Neural progenitor cell (in vitro differentiated cells): ENCODE measurements around the gene ZFAND3.

ENCODE experiments used
- EZH2 ChIP-seq: fragments of 200-600 bp; sonication (generic); IDR thresholded peaks from 2 replicates; pipeline ENCODE4 v1.6.1; 2017; ENCODE audit warnings: antibody characterized with exemption, mild to moderate bottlenecking, moderate library complexity
- EZH2phosphoT487 ChIP-seq: fragments of 200-600 bp; sonication (generic); IDR thresholded peaks from 2 replicates; pipeline ENCODE4 v1.6.1; 2017; ENCODE audit warnings: antibody characterized with exemption
- TF ChIP-seq, protein P1 (sequence below): fragments of 200-600 bp; sonication (generic); IDR thresholded peaks from 2 replicates; pipeline ENCODE4 v1.5.1; 2017; ENCODE audit warnings: antibody characterized with exemption, mild to moderate bottlenecking

DNA sequence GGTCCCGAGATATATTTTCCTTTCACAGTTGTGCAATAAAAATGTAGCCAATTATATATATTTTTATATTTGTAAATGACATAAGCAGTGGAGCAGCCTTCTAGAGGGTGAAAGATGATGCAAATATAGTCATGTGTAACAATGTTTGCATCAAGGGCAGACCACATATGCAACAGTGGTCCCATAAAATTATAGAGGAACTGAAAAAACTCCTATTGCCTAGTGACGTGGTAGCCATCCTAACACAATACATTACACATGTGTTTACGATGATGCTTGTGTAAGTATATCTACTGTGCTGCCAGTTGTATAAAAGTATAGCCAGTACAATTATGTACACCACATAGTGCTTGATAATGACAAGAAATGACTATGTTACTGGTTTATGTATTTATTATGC, 162.8 kb downstream of the ZFAND3 start:
- TF ChIP-seq, protein P1, sequence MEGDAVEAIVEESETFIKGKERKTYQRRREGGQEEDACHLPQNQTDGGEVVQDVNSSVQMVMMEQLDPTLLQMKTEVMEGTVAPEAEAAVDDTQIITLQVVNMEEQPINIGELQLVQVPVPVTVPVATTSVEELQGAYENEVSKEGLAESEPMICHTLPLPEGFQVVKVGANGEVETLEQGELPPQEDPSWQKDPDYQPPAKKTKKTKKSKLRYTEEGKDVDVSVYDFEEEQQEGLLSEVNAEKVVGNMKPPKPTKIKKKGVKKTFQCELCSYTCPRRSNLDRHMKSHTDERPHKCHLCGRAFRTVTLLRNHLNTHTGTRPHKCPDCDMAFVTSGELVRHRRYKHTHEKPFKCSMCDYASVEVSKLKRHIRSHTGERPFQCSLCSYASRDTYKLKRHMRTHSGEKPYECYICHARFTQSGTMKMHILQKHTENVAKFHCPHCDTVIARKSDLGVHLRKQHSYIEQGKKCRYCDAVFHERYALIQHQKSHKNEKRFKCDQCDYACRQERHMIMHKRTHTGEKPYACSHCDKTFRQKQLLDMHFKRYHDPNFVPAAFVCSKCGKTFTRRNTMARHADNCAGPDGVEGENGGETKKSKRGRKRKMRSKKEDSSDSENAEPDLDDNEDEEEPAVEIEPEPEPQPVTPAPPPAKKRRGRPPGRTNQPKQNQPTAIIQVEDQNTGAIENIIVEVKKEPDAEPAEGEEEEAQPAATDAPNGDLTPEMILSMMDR: no peak
- TF ChIP-seq EZH2phosphoT487 (no peak), EZH2 (no peak)
